H1 (cell line): ENCODE data around the gene MESD. TPM values are rescaled to one million over a fixed set of nuclear protein-coding genes. Genes with fewer than 3 reads are reported as not detected.

Experiments
- CTCF ChIA-PET: fragments of 300-600 bp; sonication (Branson Sonifier 250); formaldehyde crosslinking; loops from one replicate; lab custom pipeline; 2021; ENCODE audit not compliant: partially characterized antibody; lab: Charles Lee
- POLR2A ChIA-PET: fragments of 300-600 bp; sonication (Branson Sonifier 250); formaldehyde crosslinking; loops from one replicate; lab custom pipeline; 2021; ENCODE audit warnings: inconsistent platforms; ENCODE audit not compliant: partially characterized antibody; lab: Charles Lee
- DNase-seq, 2 experiments: peaks; one replicate each; pipeline versions ENCODE4 v3.0.0 to v3.0.0-alpha.2; 2010 to 2022; ENCODE audit warnings: low spot score in 2 of 2, low read depth in 1 of 2, mixed read lengths in 1 of 2
- FAIRE-seq: peaks from 2 replicates; lab custom pipeline; 2011; peaks lifted over from hg19 to GRCh38; lab: Jason Lieb, UNC
- H2AFZ ChIP-seq: 2 replicates; pipeline ENCODE4 v1.8.1; 2012; ENCODE audit warnings: low read length, inconsistent platforms
- H2AK5ac ChIP-seq: 2 replicates; pipeline ENCODE4 v1.6.1; 2013; ENCODE audit warnings: low read depth, low read length
- H2BK120ac ChIP-seq: replicated peaks from 2 replicates; pipeline ENCODE3; 2013; ENCODE audit warnings: low read depth, low read length, inconsistent platforms
- H2BK12ac ChIP-seq: 2 replicates; pipeline ENCODE4 v1.6.1; 2013; ENCODE audit warnings: low read depth, low read length
- H2BK15ac ChIP-seq: 2 replicates; pipeline ENCODE4 v1.6.1; 2013; ENCODE audit warnings: low read length
- H2BK20ac ChIP-seq: 2 replicates; pipeline ENCODE4 v1.6.1; 2013; ENCODE audit warnings: low read length
- H2BK5ac ChIP-seq: 2 replicates; pipeline ENCODE4 v1.6.1; 2013; ENCODE audit warnings: low read depth, low read length
- H3K14ac ChIP-seq: 2 replicates; pipeline ENCODE4 v1.6.1; 2013; ENCODE audit warnings: inconsistent platforms; ENCODE audit not compliant: insufficient read length
- H3K18ac ChIP-seq: 2 replicates; pipeline ENCODE4 v1.6.1; 2013; ENCODE audit warnings: low read length; ENCODE audit errors: extremely low read depth
- H3K23ac ChIP-seq: 2 replicates; pipeline ENCODE4 v1.6.1; 2013; ENCODE audit warnings: inconsistent platforms; ENCODE audit not compliant: insufficient read length
- H3K23me2 ChIP-seq: 2 replicates; pipeline ENCODE4 v1.6.1; 2013; ENCODE audit warnings: low read depth, low read length
- H3K27ac ChIP-seq: 2 replicates; pipeline ENCODE4 v1.6.1; 2011; ENCODE audit warnings: low read depth, low read length, inconsistent platforms
- H3K27me3 ChIP-seq, 4 experiments: replicated peaks in 1 of 4; 1 replicate in 1 of 4; 2 replicates in 3 of 4; pipeline versions ENCODE4 v1.6.1 to v1.8.1; 2011 to 2013; ENCODE audit warnings: low read length in 3 of 4, mild to moderate bottlenecking in 3 of 4, inconsistent platforms in 2 of 4, mixed read lengths in 2 of 4, moderate library complexity in 1 of 4; ENCODE audit not compliant: control insufficient read depth in 3 of 4, insufficient read depth in 3 of 4; ENCODE audit errors: extremely low read depth in 1 of 4
- H3K36me3 ChIP-seq, 4 experiments: 2 replicates each; pipeline versions ENCODE4 v1.6.1 to v1.8.1; 2011 to 2013; ENCODE audit warnings: mild to moderate bottlenecking in 4 of 4, low read length in 3 of 4, moderate library complexity in 2 of 4, control low read depth in 1 of 4, inconsistent platforms in 1 of 4; ENCODE audit not compliant: insufficient read depth in 4 of 4, control insufficient read depth in 2 of 4
- H3K4ac ChIP-seq: replicated peaks from 2 replicates; pipeline ENCODE3; 2013; ENCODE audit warnings: low read length, low read depth, mixed read lengths, inconsistent platforms; ENCODE audit not compliant: insufficient read length
- H3K4me1 ChIP-seq, 4 experiments: replicated peaks in 1 of 4; 1 replicate in 1 of 4; 2 replicates in 3 of 4; pipeline versions ENCODE4 v1.6.1 to v1.8.1; 2011 to 2013; ENCODE audit warnings: low read length in 3 of 4, inconsistent platforms in 2 of 4, mixed read lengths in 1 of 4; ENCODE audit not compliant: insufficient read depth in 4 of 4, control insufficient read depth in 3 of 4
- H3K4me2 ChIP-seq, 2 experiments: 2 replicates each; pipeline versions ENCODE4 v1.6.1 to v1.8.1; 2011 to 2013; ENCODE audit warnings: low read depth in 2 of 2, low read length in 2 of 2, control low read depth in 1 of 2, inconsistent platforms in 1 of 2, mild to moderate bottlenecking in 1 of 2; ENCODE audit not compliant: insufficient read depth in 1 of 2
- H3K4me3 ChIP-seq, 4 experiments: fragments of 200-600, 300-600 bp in 1 of 4; sonication (generic), shearing (Covaris generic), sonication (Bioruptor Twin) in 1 of 4; 2 replicates each; pipeline versions ENCODE4 v1.5.1 to v1.8.1; 2011 to 2016; ENCODE audit warnings: low read length in 4 of 4, low read depth in 3 of 4, control low read depth in 2 of 4, inconsistent platforms in 2 of 4, mild to moderate bottlenecking in 2 of 4, mixed read lengths in 1 of 4, moderate library complexity in 1 of 4; ENCODE audit not compliant: insufficient read depth in 2 of 4; ENCODE audit errors: extremely low read depth in 1 of 4
- H3K56ac ChIP-seq: replicated peaks from 2 replicates; pipeline ENCODE3; 2013; ENCODE audit warnings: low read depth, mild to moderate bottlenecking, mixed read lengths, low read length, inconsistent platforms; ENCODE audit not compliant: insufficient read length
- H3K79me1 ChIP-seq: 2 replicates; pipeline ENCODE4 v1.6.1; 2013; ENCODE audit warnings: low read depth, low read length, control low read depth
- H3K79me2 ChIP-seq, 2 experiments: 2 replicates each; pipeline versions ENCODE4 v1.6.1 to v1.8.1; 2012 to 2013; ENCODE audit warnings: low read length in 2 of 2, mild to moderate bottlenecking in 2 of 2, inconsistent platforms in 1 of 2; ENCODE audit not compliant: insufficient read depth in 2 of 2, control insufficient read depth in 1 of 2
- H3K9ac ChIP-seq, 4 experiments: replicated peaks in 1 of 4; 1 replicate in 1 of 4; 2 replicates in 3 of 4; pipeline versions ENCODE4 v1.6.1 to v1.8.1; 2011 to 2013; ENCODE audit warnings: low read depth in 3 of 4, low read length in 3 of 4, control low read depth in 2 of 4, mild to moderate bottlenecking in 2 of 4, moderate library complexity in 2 of 4, inconsistent platforms in 1 of 4; ENCODE audit errors: extremely low read depth in 1 of 4
- H3K9me3 ChIP-seq, 2 experiments: 2 replicates each; pipeline versions ENCODE4 v1.6.1 to v1.8.1; 2012 to 2013; ENCODE audit warnings: mild to moderate bottlenecking in 2 of 2, moderate library complexity in 2 of 2, control low read depth in 1 of 2, inconsistent platforms in 1 of 2, low read depth in 1 of 2, low read length in 1 of 2, mixed read lengths in 1 of 2; ENCODE audit not compliant: insufficient read depth in 2 of 2
- H4K20me1 ChIP-seq, 2 experiments: replicated peaks in 1 of 2; 2 replicates each; pipeline versions ENCODE3 to v1.8.1; 2011 to 2013; ENCODE audit warnings: inconsistent platforms in 2 of 2, low read length in 2 of 2, mild to moderate bottlenecking in 1 of 2; ENCODE audit not compliant: insufficient read depth in 2 of 2, control insufficient read depth in 1 of 2
- H4K5ac ChIP-seq: 2 replicates; pipeline ENCODE4 v1.6.1; 2013; ENCODE audit warnings: low read length, low read depth, mixed read lengths, inconsistent platforms; ENCODE audit not compliant: insufficient read length
- H4K8ac ChIP-seq: 2 replicates; pipeline ENCODE4 v1.8.0; 2013; ENCODE audit warnings: mild to moderate bottlenecking, moderate library complexity, low read length, inconsistent platforms; ENCODE audit not compliant: insufficient read depth; ENCODE audit errors: extremely low read depth
- H4K91ac ChIP-seq: replicated peaks from 2 replicates; pipeline ENCODE3; 2013; ENCODE audit warnings: low read length, mixed read lengths, inconsistent platforms; ENCODE audit not compliant: insufficient read length
- ATF2 ChIP-seq: IDR thresholded peaks from 2 replicates; pipeline ENCODE4 v1.6.1; 2012; ENCODE audit warnings: low read length, inconsistent platforms
- CHD2 ChIP-seq: IDR thresholded peaks from 2 replicates; pipeline ENCODE4 v1.6.1; 2012; ENCODE audit warnings: low read length, improper control_type of control experiment
- CREB1 ChIP-seq: IDR thresholded peaks from 2 replicates; pipeline ENCODE4 v1.6.1; 2012; ENCODE audit warnings: inconsistent platforms
- GABPA ChIP-seq: IDR thresholded peaks from 2 replicates; pipeline ENCODE4 v1.6.1; 2011; ENCODE audit warnings: mild to moderate bottlenecking, low read length, moderate library complexity, borderline replicate concordance; ENCODE audit not compliant: insufficient read depth
- JUN ChIP-seq: IDR thresholded peaks from 2 replicates; pipeline ENCODE4 v1.6.1; 2011; ENCODE audit warnings: low read depth, mild to moderate bottlenecking, improper control_type of control experiment, low read length
- KDM5A ChIP-seq: fragments of 200-600 bp; IDR thresholded peaks from 2 replicates; pipeline ENCODE4 v1.7.1; 2012; ENCODE audit warnings: mild to moderate bottlenecking, low read length, inconsistent platforms, mixed read lengths
- RXRA ChIP-seq: IDR thresholded peaks from 2 replicates; pipeline ENCODE4 v1.6.1; 2011; ENCODE audit warnings: low read depth, mild to moderate bottlenecking, low read length, moderate library complexity; ENCODE audit not compliant: insufficient read depth
- SIN3A ChIP-seq, 2 experiments: IDR thresholded peaks in 1 of 2; conservative IDR thresholded peaks in 1 of 2; 2 replicates each; pipeline ENCODE4 v1.6.1; 2011 to 2012; ENCODE audit warnings: low read length in 2 of 2, improper control_type of control experiment in 1 of 2, low read depth in 1 of 2, mild to moderate bottlenecking in 1 of 2
- SIX5 ChIP-seq: IDR thresholded peaks from 2 replicates; pipeline ENCODE4 v1.6.1; 2011; ENCODE audit warnings: mild to moderate bottlenecking, low read depth, low read length
- SRF ChIP-seq: IDR thresholded peaks from 2 replicates; pipeline ENCODE4 v1.6.1; 2011; ENCODE audit warnings: mild to moderate bottlenecking, low read depth, low read length, moderate library complexity
- YY1 ChIP-seq: IDR thresholded peaks from 2 replicates; pipeline ENCODE4 v1.6.1; 2011; ENCODE audit warnings: low read depth, mild to moderate bottlenecking, low read length
- ZNF274 ChIP-seq: IDR thresholded peaks from 2 replicates; pipeline ENCODE4 v1.7.0; 2012; ENCODE audit warnings: low read length, borderline replicate concordance; ENCODE audit errors: extremely low read depth
- WGBS, 2 experiments: shearing (Covaris generic) in 1 of 2; methylation state at CpG; one replicate each; pipeline versions ENCODE4 v1.1.6 to v1.1.7; 2013 to 2015; ENCODE audit warnings: low lambda C conversion rate in 2 of 2, mixed read lengths in 2 of 2, inconsistent platforms in 1 of 2, low coverage in 1 of 2, missing lambda C conversion rate in 1 of 2; ENCODE audit not compliant: insufficient replicate concordance in 2 of 2, insufficient coverage in 1 of 2, insufficient read length in 1 of 2; ENCODE audit errors: extremely low coverage in 1 of 2, missing lambda C conversion rate in 1 of 2; 5-methylcytosine and 5-hydroxymethylcytosine counted together
- polyA plus RNA-seq, 7 experiments: library from polyadenylated mRNA; depleted of rRNA in 3 of 7; stranded (reverse) in 5 of 7; unstranded in 2 of 7; fragments of >200 nt in 5 of 7; fragments of 200-250 nt in 2 of 7; gene quantifications; 1 replicate in 5 of 7; 2 replicates in 1 of 7; 4 replicates in 1 of 7; pipeline versions ENCODE4 v1.2.1 to v1.2.3, GENCODE V29; 2011 to 2013; ENCODE audit warnings: missing spikeins in 2 of 7, mixed read lengths in 2 of 7
- total RNA-seq: library from RNA; stranded (reverse); fragmentation: NEBNext Ultra II Directional; extraction: Animal tissue kit (Norgen Biotek cat#: 25700); gene quantifications from 2 replicates; pipeline ENCODE4 v1.2.1, GENCODE V29; 2021

Gene MESD
- total and polyA plus RNA-seq, 2 of the 8 experiments (the other 6 are each of a cell fraction or from before 2014, with no cell fraction given): 11.0 to 28.3 TPM

GRCh38 chr15:81026836-81027599 is 37.4 kb upstream of the MESD start:
- Histone ChIP-seq H3K27ac (no peak overlapping the region), H4K5ac (no peak overlapping the region), H4K91ac (no peak overlapping the region), H3K36me3 (no peaks in the 10 kb centered on the region), H3K9me3 (peaks cover 6 to 7% of the 10 kb centered on the region in 2 experiments), H3K14ac (no peak overlapping the region), H3K4ac (no peak overlapping the region), H2BK120ac (no peak overlapping the region), H4K8ac (no peak overlapping the region), H2BK12ac (no peak overlapping the region), H3K4me2 (no peak overlapping the region), H3K23ac (no peak overlapping the region), H3K56ac (no peak overlapping the region), H3K4me1 (peaks cover 2 to 13% (median 10%) of the 10 kb centered on the region in 4 experiments; a peak in 5 of 7 replicates), H3K23me2 (no peaks in the 10 kb centered on the region), H3K79me2 (no peaks in the 10 kb centered on the region), H3K79me1 (no peaks in the 10 kb centered on the region), H2BK15ac (no peak overlapping the region), H2AFZ (no peak overlapping the region), H3K27me3 (no peaks in the 10 kb centered on the region; a peak in 1 of 7 replicates), H4K20me1 (no peaks in the 10 kb centered on the region), H2AK5ac (no peak overlapping the region), H3K9ac (no peak overlapping the region), H3K18ac (no peak overlapping the region), H2BK5ac (no peak overlapping the region), H3K4me3 (no peak overlapping the region), H2BK20ac (no peak overlapping the region)
- CTCF ChIA-PET: no interaction called here
- DNase-seq: no peak
- FAIRE-seq: no peak
- POLR2A ChIA-PET: interaction anchor here (1.2 to 1.7 kb wide), 3 partner anchors 10 to 59 kb away, joined by 3 to 7 read pairs (median 6); no protein-coding TSS in a partner anchor
- WGBS, 2 experiments: 86% methylated on average over 2 of the region's 2 CpGs; no CpG with 5 or more reads in 1 of the 2 experiments
- TF ChIP-seq YY1 (no peak), CHD2 (no peak), SIX5 (no peak), SRF (no peak), RXRA (no peak), ATF2 (no peak), JUN (no peak), CREB1 (no peak), KDM5A (no peak), ZNF274 (no peak), GABPA (no peak), SIN3A (conservative IDR thresholded peaks at IDR 0.05 in 1 of 2, IDR thresholded peaks at IDR 0.05 in 1 of 2; ENCODE audit: low read depth in 1 of 2, low read length in 2 of 2) (no peak)
